MM.1S (cell line): ENCODE data around the gene ACSS1.

Source experiments
- DNase-seq: peaks from one replicate; pipeline ENCODE4 v3.0.0-alpha.2; 2015
- H2AFZ ChIP-seq: fragments of 300-600 bp; sonication (generic); 2 replicates; pipeline ENCODE4 v1.6.0; 2016; ENCODE audit warnings: antibody characterized with exemption, low read length
- H3F3A ChIP-seq: fragments of 300-600 bp; sonication (generic); 2 replicates; pipeline ENCODE4 v1.6.1; 2016; ENCODE audit warnings: mild to moderate bottlenecking, antibody characterized with exemption, low read length, moderate library complexity, mixed read lengths; ENCODE audit not compliant: insufficient read depth
- H3K27ac ChIP-seq: fragments of 300-600 bp; sonication (generic); 2 replicates; pipeline ENCODE4 v1.5.1; 2016; ENCODE audit warnings: mild to moderate bottlenecking, low read length
- H3K27me3 ChIP-seq: fragments of 300-600 bp; sonication (generic); replicated peaks from 2 replicates; pipeline ENCODE4 v1.6.0; 2016; ENCODE audit warnings: low read length; ENCODE audit not compliant: insufficient read depth
- H3K36me3 ChIP-seq: fragments of 300-600 bp; sonication (generic); replicated peaks from 2 replicates; pipeline ENCODE4 v1.6.1; 2016; ENCODE audit warnings: mild to moderate bottlenecking, low read length, mixed read lengths; ENCODE audit not compliant: insufficient read depth
- H3K4me1 ChIP-seq: fragments of 300-600 bp; sonication (generic); 2 replicates; pipeline ENCODE4 v1.6.1; 2016; ENCODE audit warnings: low read length, mixed read lengths
- H3K4me2 ChIP-seq: fragments of 300-600 bp; sonication (generic); 2 replicates; pipeline ENCODE4 v1.6.0; 2016; ENCODE audit warnings: low read depth, low read length
- H3K4me3 ChIP-seq: fragments of 300-600 bp; sonication (generic); 2 replicates; pipeline ENCODE4 v1.5.1; 2016; ENCODE audit warnings: low read length, mixed read lengths
- H3K79me2 ChIP-seq: fragments of 300-600 bp; sonication (generic); 2 replicates; pipeline ENCODE4 v1.6.1; 2016; ENCODE audit warnings: mixed run types, low read length, mixed read lengths
- H3K9ac ChIP-seq: fragments of 300-600 bp; sonication (generic); 2 replicates; pipeline ENCODE4 v1.6.1; 2016; ENCODE audit warnings: low read length, mixed read lengths
- H3K9me2 ChIP-seq: fragments of 300-600 bp; sonication (generic); replicated peaks from 2 replicates; pipeline ENCODE4 v1.6.1; 2016; ENCODE audit warnings: mild to moderate bottlenecking, low read length, mixed read lengths; ENCODE audit not compliant: insufficient read depth
- H3K9me3 ChIP-seq: fragments of 300-600 bp; sonication (generic); replicated peaks from 2 replicates; pipeline ENCODE4 v1.6.1; 2016; ENCODE audit warnings: mild to moderate bottlenecking, low read length, mixed read lengths; ENCODE audit not compliant: insufficient read depth
- H4K20me1 ChIP-seq: fragments of 300-600 bp; sonication (generic); 2 replicates; pipeline ENCODE4 v1.6.1; 2016; ENCODE audit warnings: mild to moderate bottlenecking, low read length, moderate library complexity, mixed read lengths; ENCODE audit not compliant: insufficient read depth
- CTCF ChIP-seq: fragments of 300-600 bp; sonication (generic); IDR thresholded peaks from 2 replicates; pipeline ENCODE4 v1.5.1; 2016; ENCODE audit warnings: antibody characterized with exemption, low read length, mixed read lengths
- EZH2 ChIP-seq: fragments of 300-600 bp; sonication (generic); optimal IDR thresholded peaks from 2 replicates; pipeline ENCODE3; 2017; ENCODE audit warnings: low read depth, mild to moderate bottlenecking, antibody characterized with exemption, low read length, mixed read lengths
- EZH2phosphoT487 ChIP-seq: fragments of 300-600 bp; sonication (generic); IDR thresholded peaks from 2 replicates; pipeline ENCODE4 v1.6.1; 2018; ENCODE audit warnings: antibody characterized with exemption, low read length

Gene ACSS1

GRCh38 chr20:25058051-25058846 is at the start of gene ACSS1:
TSS of gene ACSS1 (minus strand) at chr20:25058139. CDS start at chr20:25058102, 37 bp downstream.
- no peaks in the 10 kb centered on the region for H3K9me3 ChIP-seq

GRCh38 chr20:25103526-25103925 is 45.6 kb upstream of the ACSS1 start:
- no peak overlapping the region for H3K4me3 ChIP-seq
- H2AFZ ChIP-seq, result no peak overlapping the region
- no peaks in the 10 kb centered on the region for H3K9me2 ChIP-seq
- H3K27me3 ChIP-seq, result no peaks in the 10 kb centered on the region
- DNase-seq, result no peak
- H3K9ac ChIP-seq, result no peak overlapping the region
- H3K4me1 ChIP-seq, result no peaks in the 10 kb centered on the region
- H3K4me2 ChIP-seq, result no peak overlapping the region
- H3K79me2 ChIP-seq, result no peaks in the 10 kb centered on the region
- H3K36me3 ChIP-seq, result no peaks in the 10 kb centered on the region
- H3K27ac ChIP-seq, result no peak overlapping the region
- TF ChIP-seq CTCF (no peak), EZH2 (no peak), EZH2phosphoT487 (no peak)
- no peaks in the 10 kb centered on the region for H3K9me3 ChIP-seq
- no peaks in the 10 kb centered on the region for H4K20me1 ChIP-seq
- no peaks in the 10 kb centered on the region for H3F3A ChIP-seq

More at GRCh38 chr20:25058051-25058846, at the start of gene ACSS1:
- Histone ChIP-seq H4K20me1 (no peaks in the 10 kb centered on the region), H3K4me1 (peaks cover 51% of the 10 kb centered on the region), H3K9ac (peak within 1 kb of the TSS; percentile 96), H3K9me2 (no peaks in the 10 kb centered on the region), H3K27ac (peak within 1 kb of the TSS; percentile 87), H3K27me3 (no peaks in the 10 kb centered on the region), H2AFZ (peak within 1 kb of the TSS; percentile 66), H3F3A (peaks cover 50% of the 10 kb centered on the region), H3K4me3 (peak within 1 kb of the TSS; percentile 88), H3K36me3 (no peaks in the 10 kb centered on the region), H3K4me2 (peak within 1 kb of the TSS; percentile 99), H3K79me2 (peaks cover 45% of the 10 kb centered on the region)
- no peak for TF ChIP-seq EZH2phosphoT487
- no peak for TF ChIP-seq CTCF
- TF ChIP-seq EZH2, result no peak
- peak; percentile 89 for DNase-seq

- H2AFZ ChIP-seq, result no peak overlapping the region
- no peaks in the 10 kb centered on the region for H3K27me3 ChIP-seq
- no peaks in the 10 kb centered on the region for H3K36me3 ChIP-seq
- no peak overlapping the region for H3K4me3 ChIP-seq
- H3K9ac ChIP-seq, result no peak overlapping the region
- H4K20me1 ChIP-seq, result no peaks in the 10 kb centered on the region
- no peaks in the 10 kb centered on the region for H3F3A ChIP-seq
- no peaks in the 10 kb centered on the region for H3K9me2 ChIP-seq
- DNase-seq, result no peak
- no peak overlapping the region for H3K27ac ChIP-seq
- TF ChIP-seq EZH2phosphoT487 (no peak), EZH2 (no peak), CTCF (no peak)
- no peaks in the 10 kb centered on the region for H3K4me1 ChIP-seq
- H3K9me3 ChIP-seq, result no peaks in the 10 kb centered on the region
- H3K79me2 ChIP-seq, result no peaks in the 10 kb centered on the region
- no peak overlapping the region for H3K4me2 ChIP-seq
Observed at GRCh38 chr20:25100914-25101313, 43.0 kb upstream of the ACSS1 start.
